Transverse colon (tissue), 4 donors: ENCODE results near the gene ARHGEF33. TPM values are rescaled to one million over a fixed set of nuclear protein-coding genes. Genes with fewer than 3 reads are reported as not detected.

Source experiments
- DNase-seq: peaks from one replicate; pipeline ENCODE4 v3.0.0-alpha.2; 2019
- H3K27ac ChIP-seq, 4 donors: fragments of 200-600 bp; sonication (generic); 2 replicates each; pipeline ENCODE4 v1.5.1; 2016 to 2018; ENCODE audit warnings: inconsistent platforms in 4 of 4
- H3K27me3 ChIP-seq: fragments of 200-600 bp; sonication (generic); 2 replicates; pipeline ENCODE4 v1.5.1; 2017; ENCODE audit warnings: inconsistent platforms
- H3K36me3 ChIP-seq, 4 donors: fragments of 200-600 bp; sonication (generic); 2 replicates each; pipeline ENCODE4 v1.5.1; 2017 to 2019; ENCODE audit warnings: inconsistent platforms in 4 of 4
- H3K4me1 ChIP-seq, 4 donors: fragments of 200-600 bp; sonication (generic); 2 replicates each; pipeline ENCODE4 v1.5.1; 2017 to 2020; ENCODE audit warnings: inconsistent platforms in 4 of 4
- H3K4me3 ChIP-seq, 4 donors: fragments of 200-600 bp; sonication (generic); 1 replicate in 1 of 4; 2 replicates in 3 of 4; pipeline versions ENCODE4 v1.5.1 to v1.6.1; 2017 to 2019; ENCODE audit warnings: inconsistent platforms in 4 of 4
- H3K9me3 ChIP-seq, 2 donors: fragments of 200-600 bp; sonication (generic); 2 replicates each; pipeline ENCODE4 v1.5.1; 2017 to 2019; ENCODE audit warnings: inconsistent platforms in 2 of 2
- EP300 ChIP-seq: sonication (generic); formaldehyde crosslinking; IDR thresholded peaks from one replicate; pipeline ENCODE4 v1.6.1; 2017; ENCODE audit warnings: antibody characterized with exemption, low read depth
- POLR2A ChIP-seq: fragments of 450-650 bp; IDR thresholded peaks from one replicate; pipeline ENCODE4 v1.6.1; 2016; ENCODE audit warnings: antibody characterized with exemption, mild to moderate bottlenecking, moderate library complexity
- POLR2AphosphoS5 ChIP-seq, 3 donors: sonication (generic); formaldehyde crosslinking; IDR thresholded peaks; one replicate each; pipeline ENCODE4 v1.6.1; 2016; ENCODE audit warnings: antibody characterized with exemption in 3 of 3
- WGBS, 2 donors: methylation state at CpG; one replicate each; pipeline ENCODE4 v1.1.5; 2018; ENCODE audit warnings: low coverage in 1 of 2; 5-methylcytosine and 5-hydroxymethylcytosine counted together
- in situ Hi-C, 4 donors: fragments of 200-750 bp; cut with MboI; loops; one replicate each; pipeline versions ENCODE4 v1.15.0 to v1.15.1; 2017; ENCODE audit warnings: low sequenced_read_pairs in 3 of 4, low pct_ligation_motif_present in 1 of 4, low pct_unique_long_range_greater_than_20kb in 1 of 4
- intact Hi-C: fragments of 100-400 bp; cut with DNase I; formaldehyde crosslinking; loops from one replicate; pipeline ENCODE4 v1.15.1; 2023; ENCODE audit warnings: low total_unique reads
- total RNA-seq, 4 donors: library from RNA; depleted of rRNA; stranded (reverse); fragments of >200 nt; gene quantifications; one replicate each; pipeline ENCODE4 v1.1.0, GENCODE V29; 2016
- TF ChIP-seq, protein P1 (sequence below), 5 experiments: fragments of 200-600 bp in 3 of 5; fragments of 450-650 bp in 2 of 5; sonication (generic) in 3 of 5; IDR thresholded peaks; 1 replicate in 2 of 5; 2 replicates in 3 of 5; pipeline ENCODE4 v1.5.1; 2016 to 2017; ENCODE audit warnings: antibody characterized with exemption in 5 of 5, inconsistent platforms in 3 of 5, mild to moderate bottlenecking in 2 of 5, moderate library complexity in 1 of 5

Gene ARHGEF33
- total RNA-seq, 4 donors from 2014 or later, result 0.14 to 0.32 TPM; not detected in 2

DNA sequence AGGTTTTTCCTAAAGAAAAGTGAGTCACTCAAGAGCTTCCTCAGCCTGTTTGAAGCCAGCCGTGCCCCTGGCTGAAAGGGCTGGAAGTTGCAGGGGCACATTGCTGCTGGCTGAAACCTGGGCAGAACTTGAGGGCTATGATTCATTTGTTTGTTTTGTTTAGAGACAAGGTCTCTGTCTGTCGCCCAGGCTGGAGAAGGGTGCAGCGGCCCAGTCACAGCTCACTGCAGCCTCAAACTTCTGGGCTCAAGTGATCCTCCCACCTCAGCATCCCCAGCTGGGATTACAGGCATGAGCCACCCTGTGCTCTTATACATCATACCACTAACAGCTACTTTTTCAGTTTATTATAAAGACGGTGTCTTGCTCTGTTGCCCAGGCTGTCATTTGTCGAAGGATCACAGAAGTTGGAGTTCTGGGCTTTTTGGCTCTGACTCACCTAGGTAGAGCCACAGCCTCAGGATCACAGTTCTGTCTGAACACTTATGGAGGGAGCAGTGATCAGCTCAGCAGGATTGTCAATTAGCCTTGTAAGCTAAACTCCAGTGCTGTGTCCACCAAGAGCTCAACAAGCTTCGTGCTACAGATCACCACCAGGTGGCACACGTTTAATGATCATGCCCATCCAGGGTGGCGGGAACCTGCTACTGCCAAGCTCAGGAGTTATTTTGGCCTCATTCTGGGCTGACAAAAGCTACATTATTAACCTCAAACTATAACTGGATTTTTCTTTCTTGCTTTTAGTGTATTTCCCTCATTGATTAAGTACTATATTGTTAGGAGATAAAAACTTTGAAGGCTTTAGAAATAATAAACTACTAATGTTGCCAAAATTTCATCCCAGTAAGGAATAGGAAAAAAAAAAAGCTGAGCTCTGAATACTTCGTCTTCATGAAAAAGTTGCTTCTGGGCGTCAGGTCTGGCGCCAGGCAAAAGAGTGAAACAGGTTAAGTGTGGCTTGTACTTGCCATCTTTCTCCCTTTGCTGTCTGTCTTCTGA lies 57.9 kb downstream of the ARHGEF33 start:
- peak; percentile 70 for DNase-seq
- no peaks in the 10 kb centered on the region for H3K9me3 ChIP-seq
- in situ Hi-C loops, result loop anchor here in 2 of 4 donors (10.0 kb wide), 2 partner anchors 277 to 287 kb away; no protein-coding TSS in a partner anchor
- no peak overlapping the region for H3K4me3 ChIP-seq
- intact Hi-C loops, result no loop called here
- H3K36me3 ChIP-seq, result no peaks in the 10 kb centered on the region
- no peak for TF ChIP-seq EP300
- TF ChIP-seq POLR2A, result no peak
- TF ChIP-seq POLR2AphosphoS5 (IDR thresholded peaks at IDR 0.05), result no peak
- TF ChIP-seq, protein P1, sequence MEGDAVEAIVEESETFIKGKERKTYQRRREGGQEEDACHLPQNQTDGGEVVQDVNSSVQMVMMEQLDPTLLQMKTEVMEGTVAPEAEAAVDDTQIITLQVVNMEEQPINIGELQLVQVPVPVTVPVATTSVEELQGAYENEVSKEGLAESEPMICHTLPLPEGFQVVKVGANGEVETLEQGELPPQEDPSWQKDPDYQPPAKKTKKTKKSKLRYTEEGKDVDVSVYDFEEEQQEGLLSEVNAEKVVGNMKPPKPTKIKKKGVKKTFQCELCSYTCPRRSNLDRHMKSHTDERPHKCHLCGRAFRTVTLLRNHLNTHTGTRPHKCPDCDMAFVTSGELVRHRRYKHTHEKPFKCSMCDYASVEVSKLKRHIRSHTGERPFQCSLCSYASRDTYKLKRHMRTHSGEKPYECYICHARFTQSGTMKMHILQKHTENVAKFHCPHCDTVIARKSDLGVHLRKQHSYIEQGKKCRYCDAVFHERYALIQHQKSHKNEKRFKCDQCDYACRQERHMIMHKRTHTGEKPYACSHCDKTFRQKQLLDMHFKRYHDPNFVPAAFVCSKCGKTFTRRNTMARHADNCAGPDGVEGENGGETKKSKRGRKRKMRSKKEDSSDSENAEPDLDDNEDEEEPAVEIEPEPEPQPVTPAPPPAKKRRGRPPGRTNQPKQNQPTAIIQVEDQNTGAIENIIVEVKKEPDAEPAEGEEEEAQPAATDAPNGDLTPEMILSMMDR (IDR thresholded peaks at IDR 0.05), result peak; percentile 57 to 65 (median 62)
- 54 to 69% methylated on average over 4 to 11 of the region's 11 CpGs for WGBS, 2 donors
- no peaks in the 10 kb centered on the region for H3K27me3 ChIP-seq
- H3K27ac ChIP-seq, result no peak overlapping the region
- no peaks in the 10 kb centered on the region for H3K4me1 ChIP-seq

DNA sequence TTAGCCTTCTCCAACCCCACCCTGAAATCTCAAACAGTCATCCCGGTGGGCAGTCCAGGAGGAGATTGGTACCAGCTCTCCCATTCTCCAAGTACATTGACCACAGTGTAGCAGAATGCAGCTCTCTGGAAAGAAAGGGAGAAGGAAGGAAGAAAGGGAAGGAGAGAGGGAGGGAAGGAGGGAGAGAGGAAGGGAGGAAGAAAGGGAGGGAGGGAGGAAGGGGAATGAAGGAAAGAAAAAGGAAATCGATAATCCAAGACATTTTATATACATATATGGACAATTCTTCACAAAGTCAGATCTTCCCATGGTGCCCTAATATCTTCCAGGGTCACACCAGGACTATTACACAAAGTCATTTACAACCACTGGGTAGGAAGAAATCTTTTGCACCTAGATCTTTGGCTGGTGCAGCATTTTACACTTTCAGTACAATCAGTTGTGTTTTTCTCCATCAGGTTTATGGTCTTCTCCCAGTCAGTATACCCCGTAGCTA lies 58.8 kb downstream of the ARHGEF33 start:
- Histone ChIP-seq H3K9me3 (no peaks in the 10 kb centered on the region), H3K4me1 (no peaks in the 10 kb centered on the region), H3K36me3 (no peaks in the 10 kb centered on the region), H3K4me3 (no peak overlapping the region), H3K27ac (no peak overlapping the region), H3K27me3 (no peaks in the 10 kb centered on the region)
- WGBS, 2 donors, result 87 to 94% methylated on average over 2 to 3 of the region's 3 CpGs
- intact Hi-C loops, result no loop called here
- in situ Hi-C loops, result loop anchor here in 2 of 4 donors (10.0 kb wide), 2 partner anchors 276 to 286 kb away; no protein-coding TSS in a partner anchor
- no peak for TF ChIP-seq EP300
- no peak for TF ChIP-seq POLR2A
- TF ChIP-seq, protein P1 (IDR thresholded peaks at IDR 0.05), result no peak
- TF ChIP-seq POLR2AphosphoS5 (IDR thresholded peaks at IDR 0.05), result no peak
- no peak for DNase-seq

DNA sequence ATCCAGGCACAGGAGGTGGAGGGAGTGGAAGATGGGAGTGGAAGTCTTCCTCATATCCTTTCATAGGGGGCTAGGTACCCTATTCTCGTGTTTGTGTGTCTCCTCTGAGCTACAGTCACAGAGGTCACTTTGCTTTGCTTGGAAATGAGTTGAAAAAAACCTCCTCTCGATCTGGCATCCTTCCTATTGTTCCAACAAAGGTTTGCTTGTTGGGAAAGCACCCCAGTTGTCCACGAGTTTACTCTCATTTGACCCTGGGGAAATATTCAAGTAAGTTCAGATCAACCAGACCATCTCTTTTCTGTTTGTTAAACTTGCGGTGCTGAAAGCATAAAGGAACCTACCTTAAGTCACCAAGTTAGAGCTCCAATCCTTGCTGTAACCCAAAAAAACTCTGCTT lies 59.3 kb downstream of the ARHGEF33 start:
- in situ Hi-C loops (loop anchor here in 2 of 4 donors (10.0 kb wide), 2 partner anchors 276 to 286 kb away; no protein-coding TSS in a partner anchor), intact Hi-C loops (no loop called here)
- Histone ChIP-seq H3K27ac (no peak overlapping the region), H3K27me3 (no peaks in the 10 kb centered on the region), H3K4me3 (no peak overlapping the region), H3K9me3 (no peaks in the 10 kb centered on the region), H3K4me1 (no peaks in the 10 kb centered on the region), H3K36me3 (no peaks in the 10 kb centered on the region)
- no peak for DNase-seq
- TF ChIP-seq, protein P1 (IDR thresholded peaks at IDR 0.05), result no peak
- TF ChIP-seq EP300, result no peak
- no peak for TF ChIP-seq POLR2AphosphoS5 (IDR thresholded peaks at IDR 0.05)
- no peak for TF ChIP-seq POLR2A
- 70 to 100% methylated on average over 1 to 4 of the region's 4 CpGs for WGBS, 2 donors

DNA sequence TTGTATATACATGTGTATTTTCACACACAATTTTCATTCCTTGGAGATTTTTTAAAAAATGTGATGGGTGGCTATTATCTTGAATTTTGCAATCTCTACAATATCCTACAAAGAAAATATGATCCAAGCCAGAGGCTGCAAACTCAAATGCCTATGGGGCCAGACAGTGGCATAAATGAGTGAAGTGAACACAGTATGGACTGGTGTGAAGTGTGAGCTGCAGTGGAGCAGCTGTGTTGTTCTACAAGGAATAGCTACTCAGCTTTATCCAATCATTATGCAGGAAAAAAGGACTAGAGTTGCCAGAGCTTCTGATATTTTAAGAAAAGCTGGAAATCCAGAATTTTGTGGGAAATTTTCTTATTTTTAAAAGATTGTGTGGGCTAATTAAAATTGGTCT lies 62.1 kb downstream of the ARHGEF33 start:
- Histone ChIP-seq H3K36me3 (no peaks in the 10 kb centered on the region), H3K27ac (no peak overlapping the region), H3K9me3 (no peaks in the 10 kb centered on the region), H3K4me3 (no peak overlapping the region), H3K4me1 (no peaks in the 10 kb centered on the region), H3K27me3 (no peaks in the 10 kb centered on the region)
- intact Hi-C loops, result no loop called here
- in situ Hi-C loops, result loop anchor here in 1 of 4 donors (10.0 kb wide), 1 partner anchor 283 kb away; no protein-coding TSS in a partner anchor
- DNase-seq, result no peak
- TF ChIP-seq, protein P1 (IDR thresholded peaks at IDR 0.05), result no peak
- TF ChIP-seq POLR2AphosphoS5 (IDR thresholded peaks at IDR 0.05) (no peak), EP300 (no peak), POLR2A (no peak)
